ENCODE results near the gene TMED10. TPM values are rescaled to one million over a fixed set of nuclear protein-coding genes. Genes with fewer than 3 reads are reported as not detected.

Gene TMED10
- total and polyA plus RNA-seq, 2 of the 13 experiments (the other 11 are each of a cell fraction or from before 2014, with no cell fraction given), result 311 to 377 TPM

DNA sequence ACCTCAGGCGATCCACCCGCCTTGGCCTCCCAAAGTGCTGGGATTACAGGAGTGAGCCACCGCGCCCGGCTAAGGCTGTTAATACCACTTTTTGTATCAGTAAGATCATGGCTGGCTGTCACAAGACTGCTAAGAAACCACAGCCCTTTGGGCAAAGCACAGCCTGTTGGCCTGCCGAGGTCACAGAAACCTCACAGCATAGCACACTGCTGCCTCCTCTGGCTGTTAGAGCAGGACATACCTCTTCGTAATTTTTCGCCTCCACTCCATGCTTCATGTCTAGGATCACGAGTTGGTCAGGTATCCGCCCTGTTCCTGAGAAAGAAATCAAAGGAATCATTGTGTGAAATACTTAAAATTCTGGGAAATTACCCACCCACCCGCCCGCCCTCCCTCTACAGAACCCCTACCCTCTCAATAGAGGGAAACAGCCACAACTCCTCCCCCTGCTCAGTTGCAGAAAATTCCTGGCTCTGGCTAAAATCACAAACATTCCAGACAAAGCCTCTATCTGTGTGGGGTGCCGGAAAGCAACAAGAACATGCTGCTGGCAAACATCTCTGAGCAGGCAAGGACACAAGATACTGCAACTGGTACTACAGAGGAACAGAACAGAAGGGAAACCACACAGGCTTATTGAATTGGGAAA, 28.9 kb downstream of the TMED10 start (continued):
- TF ChIP-seq SYNCRIP (IDR thresholded peaks at IDR 0.05; ENCODE audit: insufficient read depth, low read depth, low read length), result no peak
- TF ChIP-seq NFIC (IDR thresholded peaks at IDR 0.05; ENCODE audit: low read length), result no peak
- TF ChIP-seq, protein P1, sequence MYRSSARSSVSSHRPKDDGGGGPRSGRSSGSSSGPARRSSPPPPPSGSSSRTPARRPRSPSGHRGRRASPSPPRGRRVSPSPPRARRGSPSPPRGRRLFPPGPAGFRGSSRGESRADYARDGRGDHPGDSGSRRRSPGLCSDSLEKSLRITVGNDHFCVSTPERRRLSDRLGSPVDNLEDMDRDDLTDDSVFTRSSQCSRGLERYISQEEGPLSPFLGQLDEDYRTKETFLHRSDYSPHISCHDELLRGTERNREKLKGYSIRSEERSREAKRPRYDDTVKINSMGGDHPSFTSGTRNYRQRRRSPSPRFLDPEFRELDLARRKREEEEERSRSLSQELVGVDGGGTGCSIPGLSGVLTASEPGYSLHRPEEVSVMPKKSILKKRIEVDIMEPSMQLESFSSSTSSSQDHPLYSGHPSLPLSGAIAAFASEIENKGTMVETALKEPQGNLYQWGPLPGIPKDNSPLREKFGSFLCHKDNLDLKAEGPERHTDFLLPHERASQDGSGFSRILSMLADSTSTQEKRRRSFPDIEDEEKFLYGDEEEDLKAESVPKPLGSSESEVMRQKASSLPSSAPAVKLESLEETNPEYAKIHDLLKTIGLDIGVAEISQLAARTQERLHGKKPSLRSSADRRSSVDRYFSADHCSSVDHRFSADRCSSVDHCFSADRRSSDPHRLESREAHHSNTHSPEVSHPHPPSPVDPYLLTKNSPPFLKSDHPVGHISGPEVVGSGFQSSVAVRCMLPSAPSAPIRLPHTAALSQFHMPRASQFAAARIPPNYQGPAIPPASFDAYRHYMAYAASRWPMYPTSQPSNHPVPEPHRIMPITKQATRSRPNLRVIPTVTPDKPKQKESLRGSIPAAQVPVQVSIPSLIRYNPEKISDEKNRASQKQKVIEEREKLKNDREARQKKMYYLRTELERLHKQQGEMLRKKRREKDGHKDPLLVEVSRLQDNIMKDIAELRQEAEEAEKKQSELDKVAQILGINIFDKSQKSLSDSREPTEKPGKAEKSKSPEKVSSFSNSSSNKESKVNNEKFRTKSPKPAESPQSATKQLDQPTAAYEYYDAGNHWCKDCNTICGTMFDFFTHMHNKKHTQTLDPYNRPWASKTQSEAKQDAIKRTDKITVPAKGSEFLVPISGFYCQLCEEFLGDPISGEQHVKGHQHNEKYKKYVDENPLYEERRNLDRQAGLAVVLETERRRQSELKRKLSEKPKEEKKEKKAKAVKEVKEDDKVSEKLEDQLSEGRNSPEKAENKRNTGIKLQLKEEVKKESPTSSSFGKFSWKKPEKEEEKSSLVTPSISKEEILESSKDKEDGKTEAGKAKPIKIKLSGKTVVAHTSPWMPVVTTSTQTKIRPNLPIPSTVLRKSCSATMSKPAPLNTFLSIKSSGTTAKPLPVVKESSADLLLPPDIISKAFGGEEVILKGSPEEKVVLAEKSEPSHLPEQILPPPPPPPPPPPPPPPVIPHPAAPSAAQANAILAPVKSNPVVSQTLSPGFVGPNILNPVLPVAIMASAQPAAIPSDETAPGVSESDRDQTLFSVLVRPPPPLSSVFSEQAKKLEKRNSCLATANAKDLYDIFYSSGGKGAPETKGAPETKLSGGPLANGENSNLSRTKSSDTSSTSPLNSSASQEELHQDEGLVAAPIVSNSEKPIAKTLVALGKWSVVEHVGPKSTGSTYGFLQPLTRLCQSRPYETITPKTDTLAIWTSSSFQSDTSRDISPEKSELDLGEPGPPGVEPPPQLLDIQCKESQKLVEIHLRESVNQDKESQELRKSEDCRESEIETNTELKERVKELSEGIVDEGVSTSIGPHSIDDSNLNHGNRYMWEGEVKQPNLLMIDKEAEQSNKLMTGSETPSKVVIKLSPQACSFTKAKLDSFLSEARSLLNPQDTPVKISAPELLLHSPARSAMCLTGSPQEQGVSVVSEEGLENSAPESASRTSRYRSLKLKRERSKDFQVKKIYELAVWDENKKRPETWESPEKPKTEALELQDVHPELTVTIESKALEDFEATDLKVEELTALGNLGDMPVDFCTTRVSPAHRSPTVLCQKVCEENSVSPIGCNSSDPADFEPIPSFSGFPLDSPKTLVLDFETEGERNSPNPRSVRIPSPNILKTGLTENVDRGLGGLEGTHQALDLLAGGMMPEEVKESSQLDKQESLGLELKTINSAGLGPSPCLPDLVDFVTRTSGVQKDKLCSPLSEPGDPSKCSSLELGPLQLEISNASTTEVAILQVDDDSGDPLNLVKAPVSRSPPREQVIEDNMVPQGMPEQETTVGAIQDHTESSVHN (CRISPR knock-in tag; IDR thresholded peaks at IDR 0.05), result 0 out of 2 replicates have a peak, but pooled peaks have one; percentile 30
- TF ChIP-seq POGZ (CRISPR knock-in tag; IDR thresholded peaks at IDR 0.05), result no peak
- TF ChIP-seq ZNF292 (CRISPR knock-in tag; IDR thresholded peaks at IDR 0.05; ENCODE audit: borderline replicate concordance, low read depth), result peak; percentile 38
- no peak for TF ChIP-seq IKZF1 (IDR thresholded peaks at IDR 0.05)
- no peak for TF ChIP-seq MAF1 (CRISPR knock-in tag; IDR thresholded peaks at IDR 0.05; ENCODE audit: borderline replicate concordance)
- TF ChIP-seq SP5 (CRISPR knock-in tag; IDR thresholded peaks at IDR 0.05; ENCODE audit: borderline replicate concordance, low read depth), result peak; percentile 71; the same call in 1 of the 2 replicates
- TF ChIP-seq, protein P2, sequence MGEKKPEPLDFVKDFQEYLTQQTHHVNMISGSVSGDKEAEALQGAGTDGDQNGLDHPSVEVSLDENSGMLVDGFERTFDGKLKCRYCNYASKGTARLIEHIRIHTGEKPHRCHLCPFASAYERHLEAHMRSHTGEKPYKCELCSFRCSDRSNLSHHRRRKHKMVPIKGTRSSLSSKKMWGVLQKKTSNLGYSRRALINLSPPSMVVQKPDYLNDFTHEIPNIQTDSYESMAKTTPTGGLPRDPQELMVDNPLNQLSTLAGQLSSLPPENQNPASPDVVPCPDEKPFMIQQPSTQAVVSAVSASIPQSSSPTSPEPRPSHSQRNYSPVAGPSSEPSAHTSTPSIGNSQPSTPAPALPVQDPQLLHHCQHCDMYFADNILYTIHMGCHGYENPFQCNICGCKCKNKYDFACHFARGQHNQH (CRISPR knock-in tag; IDR thresholded peaks at IDR 0.05), result no peak
- no peak for TF ChIP-seq NCOR1 (IDR thresholded peaks at IDR 0.05; ENCODE audit: borderline replicate concordance, low read length)
- no peak for TF ChIP-seq FLYWCH1 (CRISPR knock-in tag; IDR thresholded peaks at IDR 0.05)
- TF ChIP-seq HNF4G (IDR thresholded peaks at IDR 0.05; ENCODE audit: borderline replicate concordance, low read depth, low read length), result no peak
- TF ChIP-seq HNF4G (CRISPR knock-in tag; IDR thresholded peaks at IDR 0.05; ENCODE audit: borderline replicate concordance, low read depth), result no peak
